Measurements from ENCODE around the gene DMP1. TPM values are rescaled to one million over a fixed set of nuclear protein-coding genes. Genes with fewer than 3 reads are reported as not detected.

Gene DMP1, protein sequence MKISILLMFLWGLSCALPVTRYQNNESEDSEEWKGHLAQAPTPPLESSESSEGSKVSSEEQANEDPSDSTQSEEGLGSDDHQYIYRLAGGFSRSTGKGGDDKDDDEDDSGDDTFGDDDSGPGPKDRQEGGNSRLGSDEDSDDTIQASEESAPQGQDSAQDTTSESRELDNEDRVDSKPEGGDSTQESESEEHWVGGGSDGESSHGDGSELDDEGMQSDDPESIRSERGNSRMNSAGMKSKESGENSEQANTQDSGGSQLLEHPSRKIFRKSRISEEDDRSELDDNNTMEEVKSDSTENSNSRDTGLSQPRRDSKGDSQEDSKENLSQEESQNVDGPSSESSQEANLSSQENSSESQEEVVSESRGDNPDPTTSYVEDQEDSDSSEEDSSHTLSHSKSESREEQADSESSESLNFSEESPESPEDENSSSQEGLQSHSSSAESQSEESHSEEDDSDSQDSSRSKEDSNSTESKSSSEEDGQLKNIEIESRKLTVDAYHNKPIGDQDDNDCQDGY
- total RNA-seq (2021; ENCODE audit: unreplicated experiment) (not detected), Bru-seq, nascent RNA (percentile 13 among the genes with signal in this experiment), BruChase-seq, experiment 1, labeled RNA remaining after a 6-hour chase (percentile 18 among the genes with signal in this experiment), BruChase-seq, experiment 2, labeled RNA remaining after a 2-hour chase (percentile 13 among the genes with signal in this experiment)
- 0.04 TPM in 1 of 2 replicates, not detected in the other for polyA plus RNA-seq (2012)
- long read RNA-seq: 0 reads

DNA sequence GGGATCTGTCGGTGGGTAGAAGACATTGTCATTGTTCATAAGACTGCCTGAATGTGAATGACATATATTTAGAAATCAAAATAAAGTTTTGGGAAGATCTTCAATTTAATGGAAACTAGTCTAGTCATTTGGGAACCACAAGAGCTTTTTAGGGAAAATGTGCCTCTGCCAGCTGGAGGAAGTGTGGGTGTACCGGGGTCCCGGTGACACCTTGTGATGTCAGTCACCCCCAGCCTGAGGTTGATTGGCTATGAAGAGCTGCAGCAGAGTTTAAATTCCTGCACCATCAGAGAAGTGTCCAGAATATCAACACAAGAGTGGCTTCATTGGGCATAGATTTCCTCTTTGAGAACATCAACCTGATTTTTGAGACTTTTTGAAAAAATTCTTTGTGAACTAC is at the start of gene DMP1:
Gene DMP1 (plus strand): TSS at position 301 of the 400 bp plus-strand sequence. CDS start 6,213 bp downstream, outside the sequence.
- 0 out of 2 replicates have a peak, but pooled peaks cover 4% of the 10 kb centered on the region for H3K9me2 ChIP-seq (ENCODE audit: insufficient read depth)
- DNase-seq (ENCODE audit: low read depth, low spot score) (no peak), ATAC-seq (no peak)
- no peaks in the 10 kb centered on the region for H3K4me1 ChIP-seq (ENCODE audit: control insufficient read depth in 1 of 2, insufficient read depth in 2 of 2, low read length in 2 of 2)
- H3K4me2 ChIP-seq (ENCODE audit: low read length): no peak within 1 kb of the TSS
- no peak for TF ChIP-seq SRF (IDR thresholded peaks at IDR 0.05; ENCODE audit: low read depth)
- TF ChIP-seq, protein P1, sequence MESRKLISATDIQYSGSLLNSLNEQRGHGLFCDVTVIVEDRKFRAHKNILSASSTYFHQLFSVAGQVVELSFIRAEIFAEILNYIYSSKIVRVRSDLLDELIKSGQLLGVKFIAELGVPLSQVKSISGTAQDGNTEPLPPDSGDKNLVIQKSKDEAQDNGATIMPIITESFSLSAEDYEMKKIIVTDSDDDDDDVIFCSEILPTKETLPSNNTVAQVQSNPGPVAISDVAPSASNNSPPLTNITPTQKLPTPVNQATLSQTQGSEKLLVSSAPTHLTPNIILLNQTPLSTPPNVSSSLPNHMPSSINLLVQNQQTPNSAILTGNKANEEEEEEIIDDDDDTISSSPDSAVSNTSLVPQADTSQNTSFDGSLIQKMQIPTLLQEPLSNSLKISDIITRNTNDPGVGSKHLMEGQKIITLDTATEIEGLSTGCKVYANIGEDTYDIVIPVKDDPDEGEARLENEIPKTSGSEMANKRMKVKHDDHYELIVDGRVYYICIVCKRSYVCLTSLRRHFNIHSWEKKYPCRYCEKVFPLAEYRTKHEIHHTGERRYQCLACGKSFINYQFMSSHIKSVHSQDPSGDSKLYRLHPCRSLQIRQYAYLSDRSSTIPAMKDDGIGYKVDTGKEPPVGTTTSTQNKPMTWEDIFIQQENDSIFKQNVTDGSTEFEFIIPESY (IDR thresholded peaks at IDR 0.05; ENCODE audit: extremely low read depth, insufficient replicate concordance, low read length): no peak
- TF ChIP-seq POLR2A (IDR thresholded peaks at IDR 0.05; ENCODE audit: borderline replicate concordance, extremely low read depth, insufficient read depth, insufficient read length): no peak
- TF ChIP-seq, protein P2, sequence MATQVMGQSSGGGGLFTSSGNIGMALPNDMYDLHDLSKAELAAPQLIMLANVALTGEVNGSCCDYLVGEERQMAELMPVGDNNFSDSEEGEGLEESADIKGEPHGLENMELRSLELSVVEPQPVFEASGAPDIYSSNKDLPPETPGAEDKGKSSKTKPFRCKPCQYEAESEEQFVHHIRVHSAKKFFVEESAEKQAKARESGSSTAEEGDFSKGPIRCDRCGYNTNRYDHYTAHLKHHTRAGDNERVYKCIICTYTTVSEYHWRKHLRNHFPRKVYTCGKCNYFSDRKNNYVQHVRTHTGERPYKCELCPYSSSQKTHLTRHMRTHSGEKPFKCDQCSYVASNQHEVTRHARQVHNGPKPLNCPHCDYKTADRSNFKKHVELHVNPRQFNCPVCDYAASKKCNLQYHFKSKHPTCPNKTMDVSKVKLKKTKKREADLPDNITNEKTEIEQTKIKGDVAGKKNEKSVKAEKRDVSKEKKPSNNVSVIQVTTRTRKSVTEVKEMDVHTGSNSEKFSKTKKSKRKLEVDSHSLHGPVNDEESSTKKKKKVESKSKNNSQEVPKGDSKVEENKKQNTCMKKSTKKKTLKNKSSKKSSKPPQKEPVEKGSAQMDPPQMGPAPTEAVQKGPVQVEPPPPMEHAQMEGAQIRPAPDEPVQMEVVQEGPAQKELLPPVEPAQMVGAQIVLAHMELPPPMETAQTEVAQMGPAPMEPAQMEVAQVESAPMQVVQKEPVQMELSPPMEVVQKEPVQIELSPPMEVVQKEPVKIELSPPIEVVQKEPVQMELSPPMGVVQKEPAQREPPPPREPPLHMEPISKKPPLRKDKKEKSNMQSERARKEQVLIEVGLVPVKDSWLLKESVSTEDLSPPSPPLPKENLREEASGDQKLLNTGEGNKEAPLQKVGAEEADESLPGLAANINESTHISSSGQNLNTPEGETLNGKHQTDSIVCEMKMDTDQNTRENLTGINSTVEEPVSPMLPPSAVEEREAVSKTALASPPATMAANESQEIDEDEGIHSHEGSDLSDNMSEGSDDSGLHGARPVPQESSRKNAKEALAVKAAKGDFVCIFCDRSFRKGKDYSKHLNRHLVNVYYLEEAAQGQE (IDR thresholded peaks at IDR 0.05; ENCODE audit: low read depth): no peak
- TF ChIP-seq, protein P3, sequence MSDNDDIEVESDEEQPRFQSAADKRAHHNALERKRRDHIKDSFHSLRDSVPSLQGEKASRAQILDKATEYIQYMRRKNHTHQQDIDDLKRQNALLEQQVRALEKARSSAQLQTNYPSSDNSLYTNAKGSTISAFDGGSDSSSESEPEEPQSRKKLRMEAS (IDR thresholded peaks at IDR 0.05): no peak
- POLR2A ChIA-PET: no interaction called here
- no peaks in the 10 kb centered on the region for H4K20me1 ChIP-seq (ENCODE audit: insufficient read depth)
- intact Hi-C loops (cut with micrococcal nuclease): no loop called here
- H3K27ac ChIP-seq (ENCODE audit: low read depth, low read length): no peak within 1 kb of the TSS
- no peaks in the 10 kb centered on the region for H3K36me3 ChIP-seq (ENCODE audit: control insufficient read depth in 1 of 2, insufficient read depth in 2 of 2, low read length in 2 of 2)
- H3K4me3 ChIP-seq (replicated peaks in 1 of 2; ENCODE audit: low read depth in 1 of 2, low read length in 2 of 2): no peak within 1 kb of the TSS
- no peaks in the 10 kb centered on the region for H3K27me3 ChIP-seq (ENCODE audit: insufficient read depth, low read length)
- peak within 1 kb of the TSS; percentile 20 for H2AFZ ChIP-seq (ENCODE audit: low read depth, low read length, poor library complexity, severe bottlenecking)
- no peak within 1 kb of the TSS for H3K9ac ChIP-seq (ENCODE audit: low read length)
- RAD21 ChIA-PET (ENCODE audit: low non-redundant PET in 1 of 2, low total read pairs in 2 of 2, uncharacterized antibody in 2 of 2, unreplicated experiment in 2 of 2): no interaction called here
- no peaks in the 10 kb centered on the region for H3K79me2 ChIP-seq (ENCODE audit: insufficient read depth, low read length)
- BruUV-seq (replicated peaks): no TSS peak
- H3K9me3 ChIP-seq (ENCODE audit: control insufficient read depth in 1 of 2, insufficient read depth in 1 of 2, low read depth in 1 of 2, low read length in 2 of 2): no peaks in the 10 kb centered on the region
- CTCF ChIA-PET: interaction anchor here (1.2 kb wide), 1 partner anchor 106 kb away, joined by 3 read pairs; no protein-coding TSS in a partner anchor
